H1 (cell line): ENCODE data around the gene KCNMA1. TPM values are rescaled to one million over a fixed set of nuclear protein-coding genes. Genes with fewer than 3 reads are reported as not detected.

ENCODE experiments used
- CTCF ChIA-PET: fragments of 300-600 bp; sonication (Branson Sonifier 250); formaldehyde crosslinking; loops from one replicate; lab custom pipeline; 2021; ENCODE audit not compliant: partially characterized antibody; lab: Charles Lee
- POLR2A ChIA-PET: fragments of 300-600 bp; sonication (Branson Sonifier 250); formaldehyde crosslinking; loops from one replicate; lab custom pipeline; 2021; ENCODE audit warnings: inconsistent platforms; ENCODE audit not compliant: partially characterized antibody; lab: Charles Lee
- DNase-seq, 2 experiments: peaks; one replicate each; pipeline versions ENCODE4 v3.0.0 to v3.0.0-alpha.2; 2010 to 2022; ENCODE audit warnings: low spot score in 2 of 2, low read depth in 1 of 2, mixed read lengths in 1 of 2
- FAIRE-seq: peaks from 2 replicates; lab custom pipeline; 2011; peaks lifted over from hg19 to GRCh38; lab: Jason Lieb, UNC
- H2AFZ ChIP-seq: 2 replicates; pipeline ENCODE4 v1.8.1; 2012; ENCODE audit warnings: low read length, inconsistent platforms
- H2AK5ac ChIP-seq: 2 replicates; pipeline ENCODE4 v1.6.1; 2013; ENCODE audit warnings: low read depth, low read length
- H2BK120ac ChIP-seq: replicated peaks from 2 replicates; pipeline ENCODE3; 2013; ENCODE audit warnings: low read depth, low read length, inconsistent platforms
- H2BK12ac ChIP-seq: 2 replicates; pipeline ENCODE4 v1.6.1; 2013; ENCODE audit warnings: low read depth, low read length
- H2BK15ac ChIP-seq: 2 replicates; pipeline ENCODE4 v1.6.1; 2013; ENCODE audit warnings: low read length
- H2BK20ac ChIP-seq: 2 replicates; pipeline ENCODE4 v1.6.1; 2013; ENCODE audit warnings: low read length
- H2BK5ac ChIP-seq: 2 replicates; pipeline ENCODE4 v1.6.1; 2013; ENCODE audit warnings: low read depth, low read length
- H3K14ac ChIP-seq: 2 replicates; pipeline ENCODE4 v1.6.1; 2013; ENCODE audit warnings: inconsistent platforms; ENCODE audit not compliant: insufficient read length
- H3K18ac ChIP-seq: 2 replicates; pipeline ENCODE4 v1.6.1; 2013; ENCODE audit warnings: low read length; ENCODE audit errors: extremely low read depth
- H3K23ac ChIP-seq: 2 replicates; pipeline ENCODE4 v1.6.1; 2013; ENCODE audit warnings: inconsistent platforms; ENCODE audit not compliant: insufficient read length
- H3K23me2 ChIP-seq: 2 replicates; pipeline ENCODE4 v1.6.1; 2013; ENCODE audit warnings: low read depth, low read length
- H3K27ac ChIP-seq: 2 replicates; pipeline ENCODE4 v1.6.1; 2011; ENCODE audit warnings: low read depth, low read length, inconsistent platforms
- H3K27me3 ChIP-seq, 4 experiments: replicated peaks in 1 of 4; 1 replicate in 1 of 4; 2 replicates in 3 of 4; pipeline versions ENCODE4 v1.6.1 to v1.8.1; 2011 to 2013; ENCODE audit warnings: low read length in 3 of 4, mild to moderate bottlenecking in 3 of 4, inconsistent platforms in 2 of 4, mixed read lengths in 2 of 4, moderate library complexity in 1 of 4; ENCODE audit not compliant: control insufficient read depth in 3 of 4, insufficient read depth in 3 of 4; ENCODE audit errors: extremely low read depth in 1 of 4
- H3K36me3 ChIP-seq, 4 experiments: 2 replicates each; pipeline versions ENCODE4 v1.6.1 to v1.8.1; 2011 to 2013; ENCODE audit warnings: mild to moderate bottlenecking in 4 of 4, low read length in 3 of 4, moderate library complexity in 2 of 4, control low read depth in 1 of 4, inconsistent platforms in 1 of 4; ENCODE audit not compliant: insufficient read depth in 4 of 4, control insufficient read depth in 2 of 4
- H3K4ac ChIP-seq: replicated peaks from 2 replicates; pipeline ENCODE3; 2013; ENCODE audit warnings: low read length, low read depth, mixed read lengths, inconsistent platforms; ENCODE audit not compliant: insufficient read length
- H3K4me1 ChIP-seq, 4 experiments: replicated peaks in 1 of 4; 1 replicate in 1 of 4; 2 replicates in 3 of 4; pipeline versions ENCODE4 v1.6.1 to v1.8.1; 2011 to 2013; ENCODE audit warnings: low read length in 3 of 4, inconsistent platforms in 2 of 4, mixed read lengths in 1 of 4; ENCODE audit not compliant: insufficient read depth in 4 of 4, control insufficient read depth in 3 of 4
- H3K4me2 ChIP-seq, 2 experiments: 2 replicates each; pipeline versions ENCODE4 v1.6.1 to v1.8.1; 2011 to 2013; ENCODE audit warnings: low read depth in 2 of 2, low read length in 2 of 2, control low read depth in 1 of 2, inconsistent platforms in 1 of 2, mild to moderate bottlenecking in 1 of 2; ENCODE audit not compliant: insufficient read depth in 1 of 2
- H3K4me3 ChIP-seq, 4 experiments: fragments of 200-600, 300-600 bp in 1 of 4; sonication (generic), shearing (Covaris generic), sonication (Bioruptor Twin) in 1 of 4; 2 replicates each; pipeline versions ENCODE4 v1.5.1 to v1.8.1; 2011 to 2016; ENCODE audit warnings: low read length in 4 of 4, low read depth in 3 of 4, control low read depth in 2 of 4, inconsistent platforms in 2 of 4, mild to moderate bottlenecking in 2 of 4, mixed read lengths in 1 of 4, moderate library complexity in 1 of 4; ENCODE audit not compliant: insufficient read depth in 2 of 4; ENCODE audit errors: extremely low read depth in 1 of 4
- H3K56ac ChIP-seq: replicated peaks from 2 replicates; pipeline ENCODE3; 2013; ENCODE audit warnings: low read depth, mild to moderate bottlenecking, mixed read lengths, low read length, inconsistent platforms; ENCODE audit not compliant: insufficient read length
- H3K79me1 ChIP-seq: 2 replicates; pipeline ENCODE4 v1.6.1; 2013; ENCODE audit warnings: low read depth, low read length, control low read depth
- H3K79me2 ChIP-seq, 2 experiments: 2 replicates each; pipeline versions ENCODE4 v1.6.1 to v1.8.1; 2012 to 2013; ENCODE audit warnings: low read length in 2 of 2, mild to moderate bottlenecking in 2 of 2, inconsistent platforms in 1 of 2; ENCODE audit not compliant: insufficient read depth in 2 of 2, control insufficient read depth in 1 of 2
- H3K9ac ChIP-seq, 4 experiments: replicated peaks in 1 of 4; 1 replicate in 1 of 4; 2 replicates in 3 of 4; pipeline versions ENCODE4 v1.6.1 to v1.8.1; 2011 to 2013; ENCODE audit warnings: low read depth in 3 of 4, low read length in 3 of 4, control low read depth in 2 of 4, mild to moderate bottlenecking in 2 of 4, moderate library complexity in 2 of 4, inconsistent platforms in 1 of 4; ENCODE audit errors: extremely low read depth in 1 of 4
- H3K9me3 ChIP-seq, 2 experiments: 2 replicates each; pipeline versions ENCODE4 v1.6.1 to v1.8.1; 2012 to 2013; ENCODE audit warnings: mild to moderate bottlenecking in 2 of 2, moderate library complexity in 2 of 2, control low read depth in 1 of 2, inconsistent platforms in 1 of 2, low read depth in 1 of 2, low read length in 1 of 2, mixed read lengths in 1 of 2; ENCODE audit not compliant: insufficient read depth in 2 of 2
- H4K20me1 ChIP-seq, 2 experiments: replicated peaks in 1 of 2; 2 replicates each; pipeline versions ENCODE3 to v1.8.1; 2011 to 2013; ENCODE audit warnings: inconsistent platforms in 2 of 2, low read length in 2 of 2, mild to moderate bottlenecking in 1 of 2; ENCODE audit not compliant: insufficient read depth in 2 of 2, control insufficient read depth in 1 of 2
- H4K5ac ChIP-seq: 2 replicates; pipeline ENCODE4 v1.6.1; 2013; ENCODE audit warnings: low read length, low read depth, mixed read lengths, inconsistent platforms; ENCODE audit not compliant: insufficient read length
- H4K8ac ChIP-seq: 2 replicates; pipeline ENCODE4 v1.8.0; 2013; ENCODE audit warnings: mild to moderate bottlenecking, moderate library complexity, low read length, inconsistent platforms; ENCODE audit not compliant: insufficient read depth; ENCODE audit errors: extremely low read depth
- H4K91ac ChIP-seq: replicated peaks from 2 replicates; pipeline ENCODE3; 2013; ENCODE audit warnings: low read length, mixed read lengths, inconsistent platforms; ENCODE audit not compliant: insufficient read length
- RAD21 ChIP-seq, 2 experiments: IDR thresholded peaks in 1 of 2; conservative IDR thresholded peaks in 1 of 2; 2 replicates each; pipeline ENCODE4 v1.6.1; 2011; ENCODE audit warnings: low read depth in 2 of 2, low read length in 2 of 2, improper control_type of control experiment in 1 of 2, inconsistent platforms in 1 of 2, mild to moderate bottlenecking in 1 of 2, moderate library complexity in 1 of 2
- TCF12 ChIP-seq: IDR thresholded peaks from 2 replicates; pipeline ENCODE4 v1.6.1; 2011; ENCODE audit warnings: low read depth, mild to moderate bottlenecking, low read length
- WGBS, 2 experiments: shearing (Covaris generic) in 1 of 2; methylation state at CpG; one replicate each; pipeline versions ENCODE4 v1.1.6 to v1.1.7; 2013 to 2015; ENCODE audit warnings: low lambda C conversion rate in 2 of 2, mixed read lengths in 2 of 2, inconsistent platforms in 1 of 2, low coverage in 1 of 2, missing lambda C conversion rate in 1 of 2; ENCODE audit not compliant: insufficient replicate concordance in 2 of 2, insufficient coverage in 1 of 2, insufficient read length in 1 of 2; ENCODE audit errors: extremely low coverage in 1 of 2, missing lambda C conversion rate in 1 of 2; 5-methylcytosine and 5-hydroxymethylcytosine counted together
- polyA plus RNA-seq, 7 experiments: library from polyadenylated mRNA; depleted of rRNA in 3 of 7; stranded (reverse) in 5 of 7; unstranded in 2 of 7; fragments of >200 nt in 5 of 7; fragments of 200-250 nt in 2 of 7; gene quantifications; 1 replicate in 5 of 7; 2 replicates in 1 of 7; 4 replicates in 1 of 7; pipeline versions ENCODE4 v1.2.1 to v1.2.3, GENCODE V29; 2011 to 2013; ENCODE audit warnings: missing spikeins in 2 of 7, mixed read lengths in 2 of 7
- total RNA-seq: library from RNA; stranded (reverse); fragmentation: NEBNext Ultra II Directional; extraction: Animal tissue kit (Norgen Biotek cat#: 25700); gene quantifications from 2 replicates; pipeline ENCODE4 v1.2.1, GENCODE V29; 2021
- TF ChIP-seq, protein P1 (sequence below), 3 experiments: IDR thresholded peaks; 1 replicate in 2 of 3; 2 replicates in 1 of 3; pipeline versions ENCODE4 v1.5.1 to v1.6.1; 2011; ENCODE audit warnings: low read length in 3 of 3, mild to moderate bottlenecking in 3 of 3, inconsistent platforms in 2 of 3, low read depth in 1 of 3, moderate library complexity in 1 of 3; ENCODE audit not compliant: insufficient read depth in 1 of 3; ENCODE audit errors: control extremely low read depth in 1 of 3

KCNMA1 gene
- total and polyA plus RNA-seq, 2 of the 8 experiments (the other 6 are each of a cell fraction or from before 2014, with no cell fraction given): 10.2 to 11.1 TPM

DNA sequence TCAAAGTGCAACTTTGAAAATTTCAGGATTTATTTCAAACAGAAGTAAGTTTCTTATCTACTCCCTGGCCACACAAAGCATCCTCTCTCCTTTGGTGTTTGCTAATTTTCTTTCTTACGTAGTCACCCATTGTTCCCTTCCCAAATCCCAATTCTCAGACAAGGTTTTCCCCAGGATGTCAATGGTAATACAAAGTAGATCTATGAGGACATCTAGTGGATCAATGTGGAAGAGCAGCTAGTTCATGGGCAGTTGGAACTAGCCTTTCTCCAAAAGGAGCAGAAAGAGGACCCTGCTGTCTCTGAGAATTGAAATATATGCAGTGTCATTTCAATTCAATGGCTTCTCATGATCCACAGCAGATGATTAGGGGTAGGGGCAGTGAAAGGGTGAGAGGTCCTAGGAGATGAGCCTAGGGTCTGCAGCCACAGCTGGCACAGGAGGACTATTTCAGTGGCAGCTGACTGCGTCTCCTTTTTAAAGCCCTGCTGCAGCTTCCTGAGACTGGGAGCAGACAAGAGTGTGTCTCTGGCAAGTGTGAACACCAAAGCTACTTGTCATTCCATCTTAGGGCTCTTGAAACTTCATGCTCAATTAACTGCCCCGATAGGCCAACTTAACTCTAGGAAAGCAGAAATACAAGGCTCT lies 632.6 kb downstream of the KCNMA1 start:
- no peak overlapping the region for H2BK12ac ChIP-seq
- H4K8ac ChIP-seq: no peak overlapping the region
- no peak overlapping the region; the same call in 1 of the 2 replicates for H3K27ac ChIP-seq
- no peaks in the 10 kb centered on the region for H3K79me2 ChIP-seq
- no peak overlapping the region for H4K91ac ChIP-seq
- H3K18ac ChIP-seq: no peak overlapping the region
- WGBS, 2 experiments: 72% methylated on average over 3 of the region's 3 CpGs; no CpG with 5 or more reads in 1 of the 2 experiments
- no peak overlapping the region for H2BK20ac ChIP-seq
- POLR2A ChIA-PET: no interaction called here
- H2BK15ac ChIP-seq: no peak overlapping the region
- FAIRE-seq: peak; percentile 97
- DNase-seq: peak in 1 of 2 experiments; percentile 47
- H3K79me1 ChIP-seq: no peaks in the 10 kb centered on the region
- H3K4me1 ChIP-seq: no peaks in the 10 kb centered on the region
- H3K9ac ChIP-seq: no peak overlapping the region
- no peak overlapping the region for H3K23ac ChIP-seq
- TF ChIP-seq TCF12 (no peak), RAD21 (IDR thresholded peaks at IDR 0.05 in 1 of 2, conservative IDR thresholded peaks at IDR 0.05 in 1 of 2; ENCODE audit: low read depth in 2 of 2, low read length in 2 of 2) (peak; percentile 86 to 87)
- TF ChIP-seq, protein P1, sequence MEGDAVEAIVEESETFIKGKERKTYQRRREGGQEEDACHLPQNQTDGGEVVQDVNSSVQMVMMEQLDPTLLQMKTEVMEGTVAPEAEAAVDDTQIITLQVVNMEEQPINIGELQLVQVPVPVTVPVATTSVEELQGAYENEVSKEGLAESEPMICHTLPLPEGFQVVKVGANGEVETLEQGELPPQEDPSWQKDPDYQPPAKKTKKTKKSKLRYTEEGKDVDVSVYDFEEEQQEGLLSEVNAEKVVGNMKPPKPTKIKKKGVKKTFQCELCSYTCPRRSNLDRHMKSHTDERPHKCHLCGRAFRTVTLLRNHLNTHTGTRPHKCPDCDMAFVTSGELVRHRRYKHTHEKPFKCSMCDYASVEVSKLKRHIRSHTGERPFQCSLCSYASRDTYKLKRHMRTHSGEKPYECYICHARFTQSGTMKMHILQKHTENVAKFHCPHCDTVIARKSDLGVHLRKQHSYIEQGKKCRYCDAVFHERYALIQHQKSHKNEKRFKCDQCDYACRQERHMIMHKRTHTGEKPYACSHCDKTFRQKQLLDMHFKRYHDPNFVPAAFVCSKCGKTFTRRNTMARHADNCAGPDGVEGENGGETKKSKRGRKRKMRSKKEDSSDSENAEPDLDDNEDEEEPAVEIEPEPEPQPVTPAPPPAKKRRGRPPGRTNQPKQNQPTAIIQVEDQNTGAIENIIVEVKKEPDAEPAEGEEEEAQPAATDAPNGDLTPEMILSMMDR (IDR thresholded peaks at IDR 0.05; ENCODE audit: control extremely low read depth in 1 of 3, insufficient read depth in 1 of 3, low read depth in 1 of 3, low read length in 3 of 3): peak in 2 of 3 experiments; percentile 59 to 78; a peak in 3 of 4 replicates
- H3K27me3 ChIP-seq: no peaks in the 10 kb centered on the region
- no peak overlapping the region for H2AK5ac ChIP-seq
- H4K20me1 ChIP-seq: no peaks in the 10 kb centered on the region
- H3K9me3 ChIP-seq: peaks cover 7 to 11% of the 10 kb centered on the region in 2 experiments; a peak in 3 of 4 replicates
- H2BK5ac ChIP-seq: no peak overlapping the region
- no peaks in the 10 kb centered on the region; a peak in 1 of 8 replicates for H3K36me3 ChIP-seq
- no peak overlapping the region for H3K4ac ChIP-seq
- H2AFZ ChIP-seq: no peak overlapping the region
- no peak overlapping the region for H2BK120ac ChIP-seq
- no peak overlapping the region for H4K5ac ChIP-seq
- no peak overlapping the region for H3K56ac ChIP-seq
- no peak overlapping the region for H3K4me2 ChIP-seq
- H3K23me2 ChIP-seq: no peaks in the 10 kb centered on the region; the same call in 1 of the 2 replicates
- no peak overlapping the region for H3K14ac ChIP-seq
- CTCF ChIA-PET: interaction anchor here (0.7 to 3.5 kb wide), 32 partner anchors 10 to 1284 kb away, joined by 3 to 20 read pairs (median 3); no protein-coding TSS in a partner anchor
- no peak overlapping the region for H3K4me3 ChIP-seq
